Fibroblast of lung (primary cell): ENCODE measurements around the gene DNAH9. TPM values are rescaled to one million over a fixed set of nuclear protein-coding genes. Genes with fewer than 3 reads are reported as not detected.

Source experiments
- DNase-seq, 2 donors: peaks; one replicate each; pipeline versions ENCODE4 v3.0.0 to v3.0.0-alpha.2; 2010; ENCODE audit warnings: low read depth in 2 of 2
- H2AFZ ChIP-seq: 2 replicates; pipeline ENCODE4 v1.5.1; 2012; ENCODE audit warnings: low read length, control low read depth, inconsistent platforms
- H3K27ac ChIP-seq: 2 replicates; pipeline ENCODE4 v1.5.1; 2011; ENCODE audit warnings: low read length, control low read depth; ENCODE audit not compliant: insufficient read depth
- H3K27me3 ChIP-seq: 2 replicates; pipeline ENCODE4 v1.5.1; 2011; ENCODE audit warnings: mild to moderate bottlenecking, low read length; ENCODE audit not compliant: control insufficient read depth, insufficient read depth
- H3K36me3 ChIP-seq: 2 replicates; pipeline ENCODE4 v1.5.1; 2011; ENCODE audit warnings: low read length; ENCODE audit not compliant: control insufficient read depth, insufficient read depth
- H3K4me1 ChIP-seq: 2 replicates; pipeline ENCODE4 v1.5.1; 2011; ENCODE audit warnings: low read length; ENCODE audit not compliant: control insufficient read depth, insufficient read depth; ENCODE audit errors: extremely low read depth
- H3K4me2 ChIP-seq: 2 replicates; pipeline ENCODE4 v1.5.1; 2011; ENCODE audit warnings: low read length, control low read depth; ENCODE audit not compliant: insufficient read depth; ENCODE audit errors: extremely low read depth
- H3K4me3 ChIP-seq, 4 experiments: fragments of 200-600 bp in 1 of 4; sonication (generic) in 1 of 4; replicated peaks in 1 of 4; 2 replicates each; pipeline ENCODE4 v1.5.1; 2011 to 2016; ENCODE audit warnings: low read length in 4 of 4, low read depth in 3 of 4, mild to moderate bottlenecking in 3 of 4, control low read depth in 2 of 4, inconsistent platforms in 1 of 4, mixed read lengths in 1 of 4; ENCODE audit not compliant: insufficient read depth in 1 of 4; ENCODE audit errors: control extremely low read depth in 1 of 4
- H3K79me2 ChIP-seq: 2 replicates; pipeline ENCODE4 v1.5.1; 2012; ENCODE audit warnings: mild to moderate bottlenecking, low read length, inconsistent platforms; ENCODE audit not compliant: control insufficient read depth, insufficient read depth
- H3K9ac ChIP-seq: 2 replicates; pipeline ENCODE4 v1.5.1; 2011; ENCODE audit warnings: mild to moderate bottlenecking, low read length, control low read depth; ENCODE audit not compliant: insufficient read depth
- H3K9me3 ChIP-seq: 2 replicates; pipeline ENCODE4 v1.5.1; 2012; ENCODE audit warnings: low read depth, low read length; ENCODE audit not compliant: control insufficient read depth, insufficient read depth
- H4K20me1 ChIP-seq: 2 replicates; pipeline ENCODE4 v1.5.1; 2011; ENCODE audit warnings: low read length; ENCODE audit not compliant: control insufficient read depth, insufficient read depth; ENCODE audit errors: extremely low read depth
- EZH2 ChIP-seq: IDR thresholded peaks from 2 replicates; pipeline ENCODE4 v1.5.1; 2012; ENCODE audit warnings: low read length, control low read depth, mild to moderate bottlenecking; ENCODE audit errors: missing control alignments
- polyA plus RNA-seq, 2 donors: library from polyadenylated mRNA; depleted of rRNA in 1 of 2; stranded (reverse) in 1 of 2; unstranded in 1 of 2; fragments of >200 nt; gene quantifications; 2 replicates each; pipeline ENCODE4 v1.2.1, GENCODE V29; 2011 to 2012; ENCODE audit warnings: missing spikeins in 1 of 2
- total RNA-seq: library from RNA; depleted of rRNA; stranded (reverse); fragments of >200 nt; gene quantifications from 2 replicates; pipeline ENCODE4 v1.2.1, GENCODE V29; 2014
- TF ChIP-seq, protein P1 (sequence below), 2 donors: IDR thresholded peaks in 1 of 2; conservative IDR thresholded peaks in 1 of 2; 1 replicate in 1 of 2; 2 replicates in 1 of 2; pipeline ENCODE4 v1.5.1; 2011 to 2012; ENCODE audit warnings: low read length in 2 of 2, control low read depth in 1 of 2, inconsistent platforms in 1 of 2, low read depth in 1 of 2, mild to moderate bottlenecking in 1 of 2

DNAH9 gene
- total and polyA plus RNA-seq, 2 donors (not counting 1 experiment from before 2014, with no cell fraction given): not detected

DNA sequence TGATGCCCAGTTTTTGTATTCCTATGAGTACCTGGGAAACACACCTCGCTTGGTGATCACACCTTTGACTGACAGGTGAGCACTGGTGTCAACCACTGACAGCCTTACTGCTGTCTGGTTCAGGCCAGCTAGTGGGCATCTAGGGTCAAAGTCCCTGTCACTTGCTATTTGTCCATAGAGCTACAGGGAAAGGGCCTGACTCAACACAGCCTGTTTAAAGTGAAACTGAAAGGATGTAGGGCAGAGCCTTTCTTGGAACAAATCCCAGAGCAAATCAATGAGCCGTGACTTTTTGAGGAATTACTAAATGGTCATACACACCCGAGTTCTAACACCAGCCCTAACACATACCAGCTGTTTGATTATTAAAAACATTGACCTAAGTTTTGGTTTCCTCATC lies 106.8 kb downstream of the DNAH9 start:
- Histone ChIP-seq H3K27ac (no peak overlapping the region), H3K9ac (no peak overlapping the region), H3K27me3 (no peaks in the 10 kb centered on the region), H3K36me3 (no peaks in the 10 kb centered on the region), H4K20me1 (no peaks in the 10 kb centered on the region), H3K4me1 (no peaks in the 10 kb centered on the region), H3K4me3 (no peak overlapping the region), H3K4me2 (no peak overlapping the region), H3K9me3 (no peaks in the 10 kb centered on the region), H3K79me2 (no peaks in the 10 kb centered on the region), H2AFZ (no peak overlapping the region)
- DNase-seq: no peak
- no peak for TF ChIP-seq EZH2
- TF ChIP-seq, protein P1, sequence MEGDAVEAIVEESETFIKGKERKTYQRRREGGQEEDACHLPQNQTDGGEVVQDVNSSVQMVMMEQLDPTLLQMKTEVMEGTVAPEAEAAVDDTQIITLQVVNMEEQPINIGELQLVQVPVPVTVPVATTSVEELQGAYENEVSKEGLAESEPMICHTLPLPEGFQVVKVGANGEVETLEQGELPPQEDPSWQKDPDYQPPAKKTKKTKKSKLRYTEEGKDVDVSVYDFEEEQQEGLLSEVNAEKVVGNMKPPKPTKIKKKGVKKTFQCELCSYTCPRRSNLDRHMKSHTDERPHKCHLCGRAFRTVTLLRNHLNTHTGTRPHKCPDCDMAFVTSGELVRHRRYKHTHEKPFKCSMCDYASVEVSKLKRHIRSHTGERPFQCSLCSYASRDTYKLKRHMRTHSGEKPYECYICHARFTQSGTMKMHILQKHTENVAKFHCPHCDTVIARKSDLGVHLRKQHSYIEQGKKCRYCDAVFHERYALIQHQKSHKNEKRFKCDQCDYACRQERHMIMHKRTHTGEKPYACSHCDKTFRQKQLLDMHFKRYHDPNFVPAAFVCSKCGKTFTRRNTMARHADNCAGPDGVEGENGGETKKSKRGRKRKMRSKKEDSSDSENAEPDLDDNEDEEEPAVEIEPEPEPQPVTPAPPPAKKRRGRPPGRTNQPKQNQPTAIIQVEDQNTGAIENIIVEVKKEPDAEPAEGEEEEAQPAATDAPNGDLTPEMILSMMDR (conservative IDR thresholded peaks at IDR 0.05 in 1 of 2, IDR thresholded peaks at IDR 0.05 in 1 of 2; ENCODE audit: low read depth in 1 of 2, low read length in 2 of 2): no peak

DNA sequence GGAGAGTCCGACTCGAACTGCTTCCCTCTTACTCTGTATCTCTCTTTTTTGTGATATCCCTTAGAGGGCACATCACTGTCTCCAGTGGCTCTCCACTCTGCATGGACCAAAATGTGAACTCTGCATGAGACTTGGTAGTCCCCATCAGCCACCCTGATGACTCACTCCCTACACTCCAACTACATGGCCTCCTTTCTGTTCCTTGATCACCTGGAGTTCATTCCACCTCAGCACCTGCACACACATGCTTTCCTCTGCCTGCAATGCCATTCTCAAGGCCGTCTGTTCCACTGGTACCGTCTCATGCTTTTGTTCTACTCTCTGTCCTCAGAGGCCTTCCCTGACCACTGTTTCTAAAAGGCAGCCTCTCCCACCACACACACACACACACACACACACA lies 109.3 kb downstream of the DNAH9 start:
- no peak for TF ChIP-seq EZH2
- TF ChIP-seq, protein P1 (conservative IDR thresholded peaks at IDR 0.05 in 1 of 2, IDR thresholded peaks at IDR 0.05 in 1 of 2; ENCODE audit: low read depth in 1 of 2, low read length in 2 of 2): no peak
- Histone ChIP-seq H3K9me3 (no peaks in the 10 kb centered on the region), H2AFZ (no peak overlapping the region), H3K4me2 (no peak overlapping the region), H3K27me3 (no peaks in the 10 kb centered on the region), H3K36me3 (no peaks in the 10 kb centered on the region), H3K4me1 (no peaks in the 10 kb centered on the region), H3K79me2 (no peaks in the 10 kb centered on the region), H4K20me1 (no peaks in the 10 kb centered on the region), H3K9ac (no peak overlapping the region), H3K4me3 (no peak overlapping the region), H3K27ac (no peak overlapping the region)
- DNase-seq: no peak

DNA sequence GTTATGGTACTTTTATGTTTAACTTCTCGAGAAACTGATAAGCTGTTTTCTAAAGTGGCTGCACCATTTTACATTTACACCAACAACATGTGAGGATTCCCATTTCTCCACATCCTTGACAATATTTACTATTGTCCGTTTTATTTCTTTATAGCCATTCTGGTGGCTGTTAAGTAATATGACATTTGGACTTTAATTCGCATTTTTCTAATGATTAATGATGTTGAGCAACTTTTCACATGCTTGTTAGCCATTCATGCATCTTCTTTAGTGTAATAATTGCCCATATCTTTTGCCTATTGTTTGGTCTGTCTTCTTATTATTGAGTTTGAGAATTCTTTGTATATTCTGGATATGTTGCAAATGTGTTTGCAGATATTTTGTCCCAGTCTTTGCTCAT lies 114.2 kb downstream of the DNAH9 start:
- Histone ChIP-seq H3K79me2 (no peaks in the 10 kb centered on the region), H3K4me1 (no peaks in the 10 kb centered on the region), H4K20me1 (no peaks in the 10 kb centered on the region), H3K9me3 (no peaks in the 10 kb centered on the region), H3K36me3 (no peaks in the 10 kb centered on the region), H3K27ac (no peak overlapping the region), H3K27me3 (no peaks in the 10 kb centered on the region), H2AFZ (no peak overlapping the region), H3K9ac (no peak overlapping the region), H3K4me3 (no peak overlapping the region), H3K4me2 (no peak overlapping the region)
- no peak for DNase-seq
- TF ChIP-seq EZH2: no peak
- TF ChIP-seq, protein P1 (conservative IDR thresholded peaks at IDR 0.05 in 1 of 2, IDR thresholded peaks at IDR 0.05 in 1 of 2; ENCODE audit: low read depth in 1 of 2, low read length in 2 of 2): no peak
